ENCODE data around the gene ITPRIPL1. TPM values are rescaled to one million over a fixed set of nuclear protein-coding genes. Genes with fewer than 3 reads are reported as not detected.

Gene ITPRIPL1
- total RNA-seq, 1 experiment from 2014 or later, result 1.7 TPM

- no peaks in the 10 kb centered on the region for H3K9me3 Mint-ChIP-seq (ENCODE audit: low read depth, unreplicated experiment)
- CTCF ChIA-PET, result no interaction called here
- BruUV-seq (replicated peaks), result no TSS peak
- intact Hi-C loops (cut with micrococcal nuclease; ENCODE audit: unreplicated experiment), result no loop called here
- H3K27me3 Mint-ChIP-seq (ENCODE audit: unreplicated experiment), result no peaks in the 10 kb centered on the region
- no peak for DNase-seq
- no peak overlapping the region for H3K4me3 Mint-ChIP-seq (ENCODE audit: low read depth, unreplicated experiment)
- no peaks in the 10 kb centered on the region for H3K4me1 Mint-ChIP-seq (ENCODE audit: low read depth, unreplicated experiment)
- no peak for TF ChIP-seq CTCF (IDR thresholded peaks at IDR 0.05; ENCODE audit: unreplicated experiment)
- no peak overlapping the region for H3K27ac Mint-ChIP-seq (ENCODE audit: unreplicated experiment)
- H3K36me3 Mint-ChIP-seq (ENCODE audit: insufficient read depth, unreplicated experiment), result peaks cover 14% of the 10 kb centered on the region
These were observed 36.6 kb downstream of the ITPRIPL1 start for GRCh38 chr2:96361751-96362150.

GRCh38 chr2:96369186-96369585 is 44.1 kb downstream of the ITPRIPL1 start:
- CTCF ChIA-PET, result no interaction called here
- H3K27me3 Mint-ChIP-seq (ENCODE audit: unreplicated experiment), result no peaks in the 10 kb centered on the region
- intact Hi-C loops (cut with micrococcal nuclease; ENCODE audit: unreplicated experiment), result no loop called here

DNA sequence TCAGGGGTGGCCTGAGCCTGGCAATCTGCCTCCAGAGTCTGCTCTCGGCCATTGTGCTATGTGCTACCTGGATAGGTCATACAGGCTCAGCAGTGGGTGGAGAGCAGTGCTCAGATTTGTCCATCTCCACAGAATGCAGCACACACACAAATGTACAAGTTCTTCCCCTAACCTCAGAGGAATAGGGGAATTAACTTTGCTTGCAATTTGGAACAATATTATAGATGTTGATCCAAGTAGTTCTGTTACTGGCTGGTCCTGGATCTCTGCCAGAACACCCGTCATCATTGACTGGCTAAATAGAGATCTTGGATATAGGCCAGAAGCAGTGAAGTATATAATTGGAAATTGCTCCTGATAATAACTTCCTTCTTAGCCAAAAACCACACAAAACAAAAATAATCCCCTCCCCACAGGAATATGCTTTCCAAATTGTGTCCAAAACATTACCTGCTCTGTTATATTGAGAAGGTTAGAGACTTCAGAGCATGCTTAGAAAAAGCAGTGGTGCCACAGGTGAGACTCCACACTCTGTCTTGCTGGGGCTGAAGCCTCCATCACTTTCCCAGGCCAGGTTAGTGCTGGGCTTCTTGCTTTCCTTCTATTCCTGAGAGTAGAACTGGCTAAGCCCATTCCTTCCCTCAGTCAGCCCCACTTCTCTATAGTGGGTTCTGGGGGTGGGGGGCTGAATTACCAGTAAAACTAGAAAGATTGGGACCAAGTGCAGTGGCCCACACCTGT is 49.3 kb downstream of the ITPRIPL1 start:
- TF ChIP-seq CTCF (IDR thresholded peaks at IDR 0.05; ENCODE audit: unreplicated experiment), result no peak
- H3K36me3 Mint-ChIP-seq (ENCODE audit: insufficient read depth, unreplicated experiment), result peaks cover 11% of the 10 kb centered on the region
- peaks cover 17% of the 10 kb centered on the region for H3K4me1 Mint-ChIP-seq (ENCODE audit: low read depth, unreplicated experiment)
- intact Hi-C loops (cut with micrococcal nuclease; ENCODE audit: unreplicated experiment), result no loop called here
- no peak overlapping the region for H3K4me3 Mint-ChIP-seq (ENCODE audit: low read depth, unreplicated experiment)
- H3K27me3 Mint-ChIP-seq (ENCODE audit: unreplicated experiment), result no peaks in the 10 kb centered on the region
- peak; percentile 66 for DNase-seq
- no peak overlapping the region for H3K27ac Mint-ChIP-seq (ENCODE audit: unreplicated experiment)
- BruUV-seq (replicated peaks), result TSS peak; percentile 27
- CTCF ChIA-PET, result interaction anchor here (0.6 kb wide), 1 partner anchor 375 kb away, joined by 3 read pairs; no protein-coding TSS in a partner anchor
- H3K9me3 Mint-ChIP-seq (ENCODE audit: low read depth, unreplicated experiment), result peaks cover 12% of the 10 kb centered on the region

More at GRCh38 chr2:96369186-96369585, 44.1 kb downstream of the ITPRIPL1 start:
- H3K4me1 Mint-ChIP-seq (ENCODE audit: low read depth, unreplicated experiment), result peaks cover 12% of the 10 kb centered on the region
- BruUV-seq (replicated peaks), result no TSS peak
- peaks cover 16% of the 10 kb centered on the region for H3K36me3 Mint-ChIP-seq (ENCODE audit: insufficient read depth, unreplicated experiment)
- no peak for DNase-seq
- H3K27ac Mint-ChIP-seq (ENCODE audit: unreplicated experiment), result no peak overlapping the region
- H3K4me3 Mint-ChIP-seq (ENCODE audit: low read depth, unreplicated experiment), result no peak overlapping the region
- no peak for TF ChIP-seq CTCF (IDR thresholded peaks at IDR 0.05; ENCODE audit: unreplicated experiment)
- H3K9me3 Mint-ChIP-seq (ENCODE audit: low read depth, unreplicated experiment), result no peaks in the 10 kb centered on the region

Other genes with a start within 250 kb of the ITPRIPL1 start
- gene ADRA2B, start 208.7 kb upstream of the ITPRIPL1 start, total RNA-seq (2022), result 0.22 TPM in 1 of 2 replicates, not detected in the other
- gene ASTL, start 186.8 kb upstream of the ITPRIPL1 start, total RNA-seq (2022), result not detected in 2 replicates
- gene DUSP2, start 179.9 kb upstream of the ITPRIPL1 start, total RNA-seq (2022), result 4.1 and 5.9 TPM in 2 replicates
- gene STARD7, start 116.5 kb upstream of the ITPRIPL1 start, total RNA-seq (2022), result 119 and 123 TPM in 2 replicates
- gene TMEM127, start 59.3 kb upstream of the ITPRIPL1 start, total RNA-seq (2022), result 50.7 and 53.2 TPM in 2 replicates
- gene CIAO1, start 59.1 kb upstream of the ITPRIPL1 start, total RNA-seq (2022), result 75.7 and 85.9 TPM in 2 replicates
- gene SNRNP200, start 19.8 kb upstream of the ITPRIPL1 start, total RNA-seq (2022), result 140 and 143 TPM in 2 replicates
- gene NCAPH, start 10.4 kb downstream of the ITPRIPL1 start, total RNA-seq (2022), result 39.7 and 47.3 TPM in 2 replicates
- 18.5 and 19.7 TPM in 2 replicates for gene NEURL3, start 180.0 kb downstream of the ITPRIPL1 start, total RNA-seq (2022)
- gene ARID5A, start 211.4 kb downstream of the ITPRIPL1 start, total RNA-seq (2022), result 9.3 and 11.7 TPM in 2 replicates